K562 (cell line): ENCODE results near the gene C2CD4D. TPM values are rescaled to one million over a fixed set of nuclear protein-coding genes. Genes with fewer than 3 reads are reported as not detected.

Source experiments
- polyA plus RNA-seq, 8 experiments: library from polyadenylated mRNA; depleted of rRNA in 4 of 8; stranded (reverse) in 5 of 8; unstranded in 3 of 8; fragments of >200 nt; fragmentation: Nextera tagmentation in 2 of 8; fragmentation: Illumina TruSeq in 1 of 8; extraction: Ambion mirVana in 2 of 8; extraction: Trizol in 1 of 8; gene quantifications; 2 replicates each; pipeline versions ENCODE4 v1.2.1 to v1.2.3, GENCODE V29; 2011 to 2014; ENCODE audit warnings: inconsistent platforms in 1 of 8, missing spikeins in 1 of 8
- total RNA-seq, 7 experiments: library from RNA; depleted of rRNA in 6 of 7; stranded (reverse); fragments of >200 nt in 6 of 7; fragmentation: Illumina TruSeq in 2 of 7; extraction: Trizol in 2 of 7; gene quantifications; 2 replicates each; pipeline versions ENCODE4 v1.2.1 to v1.2.3, GENCODE V29; 2011 to 2021; ENCODE audit warnings: low replicate concordance in 1 of 7
- TF ChIP-seq, protein P1 (sequence below): fragments of 450-650 bp; IDR thresholded peaks from 2 replicates; pipeline ENCODE4 v1.6.1; 2016; ENCODE audit warnings: mild to moderate bottlenecking, moderate library complexity

The C2CD4D gene
- total and polyA plus RNA-seq, 9 of the 15 experiments (the other 6 are each of a cell fraction or from before 2014, with no cell fraction given) = not detected

DNA sequence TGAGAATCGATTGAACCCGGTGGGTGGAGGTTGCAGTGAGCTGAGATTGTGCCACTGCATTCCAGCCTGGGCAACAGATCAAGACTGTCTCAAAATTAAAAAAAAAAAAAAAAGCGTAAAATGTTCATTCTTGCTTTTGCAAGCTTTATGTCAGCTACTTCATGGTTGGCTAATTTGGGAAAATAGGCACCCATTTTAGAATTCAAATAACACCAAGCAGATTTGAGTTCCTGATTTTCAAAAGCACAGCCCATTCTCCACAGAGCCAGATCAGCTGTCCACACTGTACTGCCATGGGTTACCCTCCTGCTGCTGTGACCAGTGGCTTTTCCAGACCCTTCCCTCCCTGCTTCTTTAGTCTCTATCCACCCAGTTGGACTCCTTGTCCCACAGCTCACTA lies 9.5 kb upstream of the C2CD4D start (continued):
- TF ChIP-seq, protein P1, sequence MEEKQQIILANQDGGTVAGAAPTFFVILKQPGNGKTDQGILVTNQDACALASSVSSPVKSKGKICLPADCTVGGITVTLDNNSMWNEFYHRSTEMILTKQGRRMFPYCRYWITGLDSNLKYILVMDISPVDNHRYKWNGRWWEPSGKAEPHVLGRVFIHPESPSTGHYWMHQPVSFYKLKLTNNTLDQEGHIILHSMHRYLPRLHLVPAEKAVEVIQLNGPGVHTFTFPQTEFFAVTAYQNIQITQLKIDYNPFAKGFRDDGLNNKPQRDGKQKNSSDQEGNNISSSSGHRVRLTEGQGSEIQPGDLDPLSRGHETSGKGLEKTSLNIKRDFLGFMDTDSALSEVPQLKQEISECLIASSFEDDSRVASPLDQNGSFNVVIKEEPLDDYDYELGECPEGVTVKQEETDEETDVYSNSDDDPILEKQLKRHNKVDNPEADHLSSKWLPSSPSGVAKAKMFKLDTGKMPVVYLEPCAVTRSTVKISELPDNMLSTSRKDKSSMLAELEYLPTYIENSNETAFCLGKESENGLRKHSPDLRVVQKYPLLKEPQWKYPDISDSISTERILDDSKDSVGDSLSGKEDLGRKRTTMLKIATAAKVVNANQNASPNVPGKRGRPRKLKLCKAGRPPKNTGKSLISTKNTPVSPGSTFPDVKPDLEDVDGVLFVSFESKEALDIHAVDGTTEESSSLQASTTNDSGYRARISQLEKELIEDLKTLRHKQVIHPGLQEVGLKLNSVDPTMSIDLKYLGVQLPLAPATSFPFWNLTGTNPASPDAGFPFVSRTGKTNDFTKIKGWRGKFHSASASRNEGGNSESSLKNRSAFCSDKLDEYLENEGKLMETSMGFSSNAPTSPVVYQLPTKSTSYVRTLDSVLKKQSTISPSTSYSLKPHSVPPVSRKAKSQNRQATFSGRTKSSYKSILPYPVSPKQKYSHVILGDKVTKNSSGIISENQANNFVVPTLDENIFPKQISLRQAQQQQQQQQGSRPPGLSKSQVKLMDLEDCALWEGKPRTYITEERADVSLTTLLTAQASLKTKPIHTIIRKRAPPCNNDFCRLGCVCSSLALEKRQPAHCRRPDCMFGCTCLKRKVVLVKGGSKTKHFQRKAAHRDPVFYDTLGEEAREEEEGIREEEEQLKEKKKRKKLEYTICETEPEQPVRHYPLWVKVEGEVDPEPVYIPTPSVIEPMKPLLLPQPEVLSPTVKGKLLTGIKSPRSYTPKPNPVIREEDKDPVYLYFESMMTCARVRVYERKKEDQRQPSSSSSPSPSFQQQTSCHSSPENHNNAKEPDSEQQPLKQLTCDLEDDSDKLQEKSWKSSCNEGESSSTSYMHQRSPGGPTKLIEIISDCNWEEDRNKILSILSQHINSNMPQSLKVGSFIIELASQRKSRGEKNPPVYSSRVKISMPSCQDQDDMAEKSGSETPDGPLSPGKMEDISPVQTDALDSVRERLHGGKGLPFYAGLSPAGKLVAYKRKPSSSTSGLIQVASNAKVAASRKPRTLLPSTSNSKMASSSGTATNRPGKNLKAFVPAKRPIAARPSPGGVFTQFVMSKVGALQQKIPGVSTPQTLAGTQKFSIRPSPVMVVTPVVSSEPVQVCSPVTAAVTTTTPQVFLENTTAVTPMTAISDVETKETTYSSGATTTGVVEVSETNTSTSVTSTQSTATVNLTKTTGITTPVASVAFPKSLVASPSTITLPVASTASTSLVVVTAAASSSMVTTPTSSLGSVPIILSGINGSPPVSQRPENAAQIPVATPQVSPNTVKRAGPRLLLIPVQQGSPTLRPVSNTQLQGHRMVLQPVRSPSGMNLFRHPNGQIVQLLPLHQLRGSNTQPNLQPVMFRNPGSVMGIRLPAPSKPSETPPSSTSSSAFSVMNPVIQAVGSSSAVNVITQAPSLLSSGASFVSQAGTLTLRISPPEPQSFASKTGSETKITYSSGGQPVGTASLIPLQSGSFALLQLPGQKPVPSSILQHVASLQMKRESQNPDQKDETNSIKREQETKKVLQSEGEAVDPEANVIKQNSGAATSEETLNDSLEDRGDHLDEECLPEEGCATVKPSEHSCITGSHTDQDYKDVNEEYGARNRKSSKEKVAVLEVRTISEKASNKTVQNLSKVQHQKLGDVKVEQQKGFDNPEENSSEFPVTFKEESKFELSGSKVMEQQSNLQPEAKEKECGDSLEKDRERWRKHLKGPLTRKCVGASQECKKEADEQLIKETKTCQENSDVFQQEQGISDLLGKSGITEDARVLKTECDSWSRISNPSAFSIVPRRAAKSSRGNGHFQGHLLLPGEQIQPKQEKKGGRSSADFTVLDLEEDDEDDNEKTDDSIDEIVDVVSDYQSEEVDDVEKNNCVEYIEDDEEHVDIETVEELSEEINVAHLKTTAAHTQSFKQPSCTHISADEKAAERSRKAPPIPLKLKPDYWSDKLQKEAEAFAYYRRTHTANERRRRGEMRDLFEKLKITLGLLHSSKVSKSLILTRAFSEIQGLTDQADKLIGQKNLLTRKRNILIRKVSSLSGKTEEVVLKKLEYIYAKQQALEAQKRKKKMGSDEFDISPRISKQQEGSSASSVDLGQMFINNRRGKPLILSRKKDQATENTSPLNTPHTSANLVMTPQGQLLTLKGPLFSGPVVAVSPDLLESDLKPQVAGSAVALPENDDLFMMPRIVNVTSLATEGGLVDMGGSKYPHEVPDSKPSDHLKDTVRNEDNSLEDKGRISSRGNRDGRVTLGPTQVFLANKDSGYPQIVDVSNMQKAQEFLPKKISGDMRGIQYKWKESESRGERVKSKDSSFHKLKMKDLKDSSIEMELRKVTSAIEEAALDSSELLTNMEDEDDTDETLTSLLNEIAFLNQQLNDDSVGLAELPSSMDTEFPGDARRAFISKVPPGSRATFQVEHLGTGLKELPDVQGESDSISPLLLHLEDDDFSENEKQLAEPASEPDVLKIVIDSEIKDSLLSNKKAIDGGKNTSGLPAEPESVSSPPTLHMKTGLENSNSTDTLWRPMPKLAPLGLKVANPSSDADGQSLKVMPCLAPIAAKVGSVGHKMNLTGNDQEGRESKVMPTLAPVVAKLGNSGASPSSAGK = no peak
